Measurements from ENCODE around the gene LAMC1.
A peak's percentile ranks its signal among the peaks of the same experiment; 100 is the strongest.

The LAMC1 gene

DNA sequence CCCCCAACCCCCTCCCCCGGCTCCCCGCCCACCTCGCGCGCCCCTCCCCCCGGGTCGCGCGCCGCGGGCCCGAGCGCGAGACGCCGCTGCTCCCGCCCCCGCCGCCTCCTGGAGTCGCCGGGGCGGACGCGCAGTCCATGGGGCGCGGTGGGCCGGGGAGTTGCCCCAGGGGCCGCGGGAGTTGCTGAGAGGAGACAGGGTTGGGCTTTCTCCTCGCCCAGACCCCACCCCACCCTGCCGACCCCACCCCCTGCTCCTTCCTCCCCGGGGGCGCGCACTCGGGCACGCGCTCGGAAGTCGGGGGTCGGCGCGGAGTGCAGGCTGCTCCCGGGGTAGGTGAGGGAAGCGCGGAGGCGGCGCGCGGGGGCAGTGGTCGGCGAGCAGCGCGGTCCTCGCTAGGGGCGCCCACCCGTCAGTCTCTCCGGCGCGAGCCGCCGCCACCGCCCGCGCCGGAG is at the start of gene LAMC1:
Gene LAMC1 (plus strand): TSS at position 275 of the 455 bp plus-strand sequence. CDS start 297 bp downstream, outside the sequence.
- DNase-seq (ENCODE audit: low spot score): peak; percentile 93

DNA sequence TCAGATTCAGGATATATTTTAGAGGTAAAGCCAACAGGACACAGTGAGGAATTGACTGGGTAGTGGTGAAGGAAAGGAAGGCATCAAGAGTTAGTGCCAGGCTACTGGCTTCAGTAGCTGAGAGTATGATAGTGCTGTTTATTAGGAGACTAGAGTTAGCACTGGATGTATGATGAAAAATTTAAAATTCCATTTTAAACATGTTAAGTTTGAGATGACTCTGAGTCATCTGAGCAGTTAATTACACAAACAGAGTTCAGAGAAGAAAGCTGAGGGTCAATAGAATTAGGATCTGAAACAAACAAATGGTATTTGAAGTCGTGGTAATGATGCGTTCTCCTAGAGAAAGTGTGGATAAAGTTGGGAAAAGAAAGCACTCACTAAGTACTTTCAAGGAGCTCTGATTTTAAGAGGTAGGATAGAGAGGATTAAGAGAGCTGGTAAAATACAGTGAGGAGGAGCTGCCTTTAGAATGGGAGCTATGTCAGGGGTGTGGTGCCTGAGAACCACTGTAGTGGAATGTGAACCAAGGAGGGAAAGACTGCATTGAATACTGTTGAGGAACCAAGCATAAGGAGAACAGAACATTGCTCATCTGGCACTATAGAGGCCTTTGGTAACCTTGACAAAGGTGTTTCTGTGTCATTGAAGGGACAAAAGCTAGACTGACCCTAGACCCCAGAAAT is 48.6 kb upstream of the LAMC1 start:
- DNase-seq (ENCODE audit: low spot score): no peak

GRCh38 chr1:182977480-182977879 is 45.7 kb upstream of the LAMC1 start:
- DNase-seq (ENCODE audit: low spot score): no peak

DNA sequence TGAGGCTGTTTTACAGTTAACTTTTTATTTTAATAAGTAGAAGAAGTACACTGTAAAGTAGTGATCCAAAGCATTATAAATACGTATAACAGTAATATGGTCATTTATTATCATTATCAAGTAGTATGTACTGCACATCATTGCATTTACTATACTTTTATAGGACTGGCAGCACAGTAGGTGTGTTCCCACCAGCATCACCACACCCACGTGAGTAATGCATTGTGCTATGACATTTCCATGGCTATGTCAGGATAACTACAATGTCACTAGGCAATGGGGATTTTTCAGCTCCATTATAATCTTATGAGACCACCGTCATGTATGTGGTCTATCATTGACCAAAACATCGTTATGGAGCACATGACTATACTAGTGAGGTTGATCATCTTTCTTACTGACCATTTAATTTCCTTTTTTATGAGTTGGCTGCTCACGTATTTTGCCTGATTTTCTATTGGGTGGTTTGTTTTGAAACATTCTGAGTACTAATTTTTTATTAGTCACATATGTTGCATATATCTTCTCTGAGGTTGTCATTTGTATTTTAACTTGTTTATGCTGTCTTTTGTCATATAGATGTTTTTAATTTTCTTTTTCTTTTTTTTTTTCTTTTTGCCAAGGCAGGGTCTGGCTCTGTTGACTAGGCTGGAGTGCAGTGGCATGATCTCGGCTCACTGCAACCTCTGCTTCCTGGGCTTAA is 44.9 kb upstream of the LAMC1 start:
- no peak for DNase-seq (ENCODE audit: low spot score)

DNA sequence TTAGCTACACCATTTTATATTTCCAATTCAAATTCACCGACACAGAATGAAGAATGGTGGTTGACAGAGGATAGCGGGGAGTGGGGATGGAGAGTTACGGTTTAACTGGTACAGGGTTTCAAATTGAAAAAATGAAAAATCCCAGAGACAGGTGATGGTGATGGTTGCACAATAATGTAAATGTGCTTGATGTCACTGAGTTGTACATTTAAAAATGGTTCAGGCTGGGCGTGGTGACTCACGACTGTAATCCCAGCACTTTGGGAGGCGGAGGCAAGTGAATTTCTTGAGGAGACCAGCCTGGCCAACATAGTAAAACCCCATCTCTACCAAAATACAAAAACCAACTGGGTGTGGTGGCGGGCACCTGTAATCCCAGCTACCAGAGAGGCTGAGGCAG is 39.1 kb upstream of the LAMC1 start:
- no peak for DNase-seq (ENCODE audit: low spot score)

DNA sequence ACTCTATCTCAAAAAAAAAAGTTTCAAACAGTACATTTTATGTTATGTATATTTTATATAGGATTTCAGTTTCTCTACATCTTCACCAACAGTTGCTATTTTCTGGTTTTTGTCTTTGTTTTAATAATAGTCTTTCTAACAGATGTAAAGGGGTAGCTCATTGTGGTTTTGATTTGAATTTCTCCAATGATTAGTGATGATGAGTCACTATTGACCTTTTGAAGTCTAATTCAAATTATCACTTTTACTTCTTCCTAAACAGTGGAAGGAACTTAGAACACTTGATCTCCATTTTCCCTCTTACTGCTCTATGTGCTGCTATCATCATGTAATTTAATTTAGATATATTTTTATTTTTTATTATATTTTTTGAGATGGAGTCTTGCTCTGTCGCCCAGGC is 38.6 kb upstream of the LAMC1 start:
- DNase-seq (ENCODE audit: low spot score): no peak

- DNase-seq (ENCODE audit: low spot score): no peak
These were observed 37.3 kb upstream of the LAMC1 start for GRCh38 chr1:182985876-182986275.

DNA sequence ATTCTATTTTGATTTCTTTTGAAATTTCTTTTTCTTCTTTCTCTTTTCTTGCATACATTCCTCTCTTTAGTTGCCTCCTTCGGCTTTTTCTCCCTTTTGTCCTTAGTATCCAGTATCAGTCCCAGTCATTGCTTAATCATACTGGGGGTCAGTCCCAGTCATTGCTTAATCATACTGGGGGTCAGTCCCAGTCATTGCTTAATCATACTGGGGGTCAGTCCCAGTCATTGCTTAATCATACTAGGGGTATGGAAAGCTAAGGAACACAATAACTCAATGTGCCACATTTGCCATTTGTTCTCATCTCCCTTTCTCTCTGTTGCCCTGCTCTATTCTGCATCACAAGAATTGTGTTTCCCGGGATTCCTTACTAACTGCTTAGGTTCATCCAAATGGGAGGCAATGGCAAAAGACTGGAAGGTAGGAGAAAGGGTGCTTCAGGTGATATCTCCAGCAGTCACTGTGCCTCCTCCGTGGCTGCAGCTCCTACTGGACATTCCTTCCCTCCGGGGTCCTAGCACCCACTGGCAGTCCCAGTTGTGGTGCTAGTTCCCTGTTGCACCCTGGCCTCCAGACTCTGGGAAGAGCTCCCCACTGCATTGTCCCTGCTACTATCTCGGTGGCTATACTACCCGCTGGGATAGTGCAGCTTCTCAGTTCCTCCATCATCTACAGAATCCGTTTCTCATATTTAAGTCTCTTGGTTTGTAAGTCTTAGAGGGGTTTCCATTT is 32.6 kb upstream of the LAMC1 start:
- DNase-seq (ENCODE audit: low spot score): no peak

DNA sequence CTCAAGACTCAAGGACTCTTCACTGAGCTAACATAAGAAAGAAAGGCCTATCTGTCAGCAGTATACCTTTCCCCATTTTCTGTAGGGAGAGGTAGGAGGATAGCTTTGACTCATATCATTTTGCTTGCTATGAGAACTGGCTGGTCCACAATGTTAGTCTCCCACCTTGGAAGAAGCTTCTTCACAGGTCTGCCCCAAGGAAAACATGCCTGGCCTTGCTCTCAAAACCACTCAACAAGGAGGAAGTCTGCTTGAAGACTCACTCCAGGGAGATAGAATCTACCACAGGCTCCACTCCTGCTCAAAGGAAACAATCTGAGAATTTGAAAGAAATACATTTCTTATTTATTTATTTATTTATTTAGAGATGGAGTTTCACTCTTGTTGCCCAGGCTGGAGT is 29.5 kb upstream of the LAMC1 start:
- no peak for DNase-seq (ENCODE audit: low spot score)

DNA sequence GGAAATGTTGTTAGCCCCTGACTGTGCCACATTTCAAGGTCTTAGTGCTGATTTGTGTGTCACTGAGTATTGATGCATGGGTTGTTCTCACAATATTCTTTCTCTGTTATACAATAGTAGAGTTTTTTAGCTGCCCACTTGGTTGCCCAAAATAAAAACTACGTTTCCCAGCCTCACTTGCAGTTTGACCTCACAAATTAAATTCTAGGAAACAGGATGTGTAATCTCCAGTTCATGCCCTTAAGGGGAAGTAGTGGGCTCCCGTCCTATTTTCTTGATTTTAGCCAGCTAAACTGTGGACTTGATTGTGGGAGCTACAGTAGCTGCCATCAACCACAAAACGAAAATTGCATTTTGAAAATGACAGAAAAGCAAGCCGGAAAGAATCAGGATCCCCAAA is 27.3 kb upstream of the LAMC1 start:
- DNase-seq (ENCODE audit: low spot score): no peak

- no peak for DNase-seq (ENCODE audit: low spot score)
These were observed 26.4 kb upstream of the LAMC1 start for GRCh38 chr1:182996816-182997215.

DNA sequence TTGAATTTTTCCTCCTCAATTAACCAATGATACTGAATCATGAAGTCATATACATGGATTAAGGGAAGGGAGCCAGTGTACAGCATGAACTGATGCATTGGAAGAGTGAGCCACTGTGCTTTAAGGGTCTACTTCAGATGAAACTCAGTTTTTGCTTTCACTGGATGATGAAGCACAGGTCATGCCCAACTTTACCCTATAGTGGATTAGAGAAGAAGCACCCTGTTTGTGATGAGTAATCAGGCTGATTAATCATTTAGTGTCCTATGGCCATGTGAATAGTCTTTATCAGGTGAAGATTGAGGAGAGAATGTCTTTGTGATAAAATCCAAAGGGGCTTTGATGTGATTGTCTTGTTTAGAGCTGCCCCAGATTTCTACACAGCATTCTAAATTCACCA is 24.7 kb upstream of the LAMC1 start:
- no peak for DNase-seq (ENCODE audit: low spot score)

DNA sequence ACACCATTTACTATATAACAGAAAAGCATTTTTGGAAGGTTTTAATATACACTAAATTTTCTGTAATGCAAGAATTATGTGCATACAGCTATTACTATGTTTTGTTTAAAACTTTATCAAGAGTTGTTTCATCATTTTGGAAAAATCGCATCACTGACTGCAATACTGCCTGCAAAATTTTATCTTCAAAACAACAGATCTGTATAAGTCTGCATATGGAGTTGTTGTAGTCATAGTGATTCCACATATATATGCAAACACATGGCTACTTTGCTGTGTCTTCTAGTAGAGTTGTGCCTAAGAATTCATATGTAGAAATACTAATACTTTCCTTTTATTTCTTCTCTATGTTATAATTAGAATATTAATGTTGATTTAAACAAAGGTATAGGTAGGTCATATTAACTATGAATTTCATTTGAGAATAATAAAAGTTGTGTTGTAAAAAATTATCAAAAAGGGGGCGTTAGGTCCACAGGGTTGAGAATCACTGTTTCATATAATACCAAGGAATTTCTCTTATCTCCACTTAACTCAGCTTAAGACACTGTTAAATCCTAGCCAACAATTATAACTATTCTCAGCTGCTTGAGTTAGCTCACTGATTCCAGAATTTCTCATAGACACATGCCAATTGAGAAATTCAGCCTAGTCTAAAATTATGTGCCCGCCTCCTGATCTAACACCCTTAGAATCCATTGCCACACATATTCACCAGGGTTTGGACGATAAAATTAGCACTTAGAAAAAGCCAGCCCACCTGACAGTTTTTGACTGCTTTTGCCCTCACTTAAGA is 22.9 kb upstream of the LAMC1 start:
- no peak for DNase-seq (ENCODE audit: low spot score)

DNA sequence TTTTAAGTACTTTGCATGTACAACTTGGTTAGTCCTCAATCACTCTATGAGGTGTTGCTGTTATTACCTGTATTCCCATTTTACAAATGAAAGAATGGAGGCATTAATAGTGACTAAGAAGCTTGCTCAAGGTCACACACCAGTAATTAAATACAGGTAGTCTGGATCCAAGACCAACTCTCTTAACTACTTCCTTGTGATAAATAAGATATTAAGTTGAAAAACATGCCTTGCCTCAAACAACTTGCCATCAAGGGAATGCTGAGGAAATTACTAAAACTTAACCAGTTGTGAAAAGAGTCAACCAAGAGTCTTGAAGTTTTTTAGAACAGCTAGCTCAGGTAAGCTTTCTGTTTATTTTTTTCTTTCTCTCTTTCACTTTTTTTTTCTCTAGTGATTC is 21.0 kb upstream of the LAMC1 start:
- no peak for DNase-seq (ENCODE audit: low spot score)

- DNase-seq (ENCODE audit: low spot score): no peak
These were observed 20.4 kb upstream of the LAMC1 start for GRCh38 chr1:183002797-183003196.

GRCh38 chr1:183003203-183003602 is 20.0 kb upstream of the LAMC1 start:
- no peak for DNase-seq (ENCODE audit: low spot score)

DNA sequence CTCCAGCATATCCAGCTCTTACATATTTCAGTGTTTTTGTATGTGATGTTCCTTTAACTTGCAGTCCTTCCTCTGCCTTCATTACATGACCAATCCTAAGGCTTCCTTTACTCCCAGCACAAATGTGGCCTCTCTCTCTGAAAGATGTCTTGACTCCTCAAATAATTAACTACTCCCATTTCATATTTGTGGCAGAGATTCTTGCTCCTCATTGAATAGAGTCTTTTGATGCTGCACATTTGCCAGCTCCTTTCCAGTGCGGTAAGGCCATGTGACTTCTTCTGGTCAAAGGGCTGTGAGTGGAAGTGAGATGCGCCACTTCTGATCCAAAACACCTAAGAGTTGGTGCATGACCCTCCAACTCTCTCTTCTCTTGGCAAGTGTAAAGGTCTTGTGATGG is 19.1 kb upstream of the LAMC1 start:
- no peak for DNase-seq (ENCODE audit: low spot score)

GRCh38 chr1:183011859-183012258 is 11.4 kb upstream of the LAMC1 start:
- DNase-seq (ENCODE audit: low spot score): no peak

GRCh38 chr1:183012301-183012994 is 10.8 kb upstream of the LAMC1 start:
- DNase-seq (ENCODE audit: low spot score): no peak

GRCh38 chr1:183019139-183019740 is 4.0 kb upstream of the LAMC1 start:
- no peak for DNase-seq (ENCODE audit: low spot score)

GRCh38 chr1:183019860-183020259 is 3.4 kb upstream of the LAMC1 start:
- DNase-seq (ENCODE audit: low spot score): no peak
